ENCODE results near the gene FUCA1. TPM values are rescaled to one million over a fixed set of nuclear protein-coding genes. Genes with fewer than 3 reads are reported as not detected.
"Not testable (repeated sequence)": the region's sequence is repeated elsewhere in the genome, so short reads cannot be mapped to it uniquely, and the experiment has no call there.

FUCA1 gene
- polyA plus RNA-seq, 3 donors: 24.2 to 97.7 (median 96.6) TPM

GRCh38 chr1:23854568-23854967 lies 13.5 kb downstream of the FUCA1 start:
- Mint-ChIP-seq H3K4me3 (no peak overlapping the region), H3K9me3 (peaks cover 0 to 4% (median 0%) of the 10 kb centered on the region in 7 donors), H3K27ac (no peak overlapping the region), H3K27me3 (ENCODE audit: low read depth in 3 of 3) (no peaks in the 10 kb centered on the region), H3K4me1 (no peaks in the 10 kb centered on the region), H3K36me3 (peaks cover 51 to 74% of the 10 kb centered on the region in 2 donors)
- Histone ChIP-seq H4K20me1 (ENCODE audit: insufficient read depth, low read length) (no peaks in the 10 kb centered on the region), H3K36me3 (replicated peaks in 1 of 2; ENCODE audit: control insufficient read depth in 1 of 2, insufficient read depth in 2 of 2, low read length in 2 of 2) (peaks cover 37 to 66% of the 10 kb centered on the region in 2 donors), H3K4me1 (ENCODE audit: control insufficient read depth in 1 of 2, insufficient read depth in 2 of 2, low read length in 2 of 2) (no peaks in the 10 kb centered on the region), H3K27me3 (ENCODE audit: control insufficient read depth in 2 of 2, insufficient read depth in 2 of 2, low read length in 2 of 2) (no peaks in the 10 kb centered on the region), H3K4me3 (replicated peaks in 1 of 3; ENCODE audit: low read depth in 2 of 3, low read length in 3 of 3) (no peak overlapping the region), H3K4me2 (replicated peaks; ENCODE audit: extremely low read depth, low read length, poor library complexity, severe bottlenecking) (no peak overlapping the region), H3K27ac (ENCODE audit: low read depth in 1 of 2, low read length in 2 of 2) (no peak overlapping the region), H3K9me3 (replicated peaks in 1 of 2; ENCODE audit: control insufficient read depth in 1 of 2, insufficient read depth in 1 of 2, low read length in 2 of 2) (no peaks in the 10 kb centered on the region), H2AFZ (ENCODE audit: insufficient read depth, low read depth, low read length, poor library complexity, severe bottlenecking) (no peak overlapping the region), H3K79me2 (ENCODE audit: insufficient read depth, low read length) (no peaks in the 10 kb centered on the region), H3K9ac (ENCODE audit: insufficient read depth, low read length, poor library complexity, severe bottlenecking) (no peak overlapping the region)
- no peak for DNase-seq
- intact Hi-C loops (cut with micrococcal nuclease): no loop called here
- no peak for TF ChIP-seq CTCF (IDR thresholded peaks at IDR 0.05)
- WGBS (ENCODE audit: insufficient coverage): no CpG with 5 or more reads among the region's 2 CpGs

- peaks cover 31 to 66% of the 10 kb centered on the region in 2 donors for H3K36me3 ChIP-seq (replicated peaks in 1 of 2; ENCODE audit: control insufficient read depth in 1 of 2, insufficient read depth in 2 of 2, low read length in 2 of 2)
- H2AFZ ChIP-seq (ENCODE audit: insufficient read depth, low read depth, low read length, poor library complexity, severe bottlenecking); H3K4me3 Mint-ChIP-seq; H3K79me2 ChIP-seq (ENCODE audit: insufficient read depth, low read length); DNase-seq; H3K4me1 Mint-ChIP-seq; H4K20me1 ChIP-seq (ENCODE audit: insufficient read depth, low read length); intact Hi-C loops (cut with micrococcal nuclease); H3K4me2 ChIP-seq (replicated peaks; ENCODE audit: extremely low read depth, low read length, poor library complexity, severe bottlenecking); H3K4me1 ChIP-seq (ENCODE audit: control insufficient read depth in 1 of 2, insufficient read depth in 2 of 2, low read length in 2 of 2); H3K4me3 ChIP-seq (replicated peaks in 1 of 3; ENCODE audit: low read depth in 2 of 3, low read length in 3 of 3); H3K9me3 ChIP-seq (replicated peaks in 1 of 2; ENCODE audit: control insufficient read depth in 1 of 2, insufficient read depth in 1 of 2, low read length in 2 of 2); H3K27me3 Mint-ChIP-seq (ENCODE audit: low read depth in 3 of 3); H3K9me3 Mint-ChIP-seq; H3K9ac ChIP-seq (ENCODE audit: insufficient read depth, low read length, poor library complexity, severe bottlenecking); H3K27ac ChIP-seq (ENCODE audit: low read depth in 1 of 2, low read length in 2 of 2); H3K27ac Mint-ChIP-seq; H3K27me3 ChIP-seq (ENCODE audit: control insufficient read depth in 2 of 2, insufficient read depth in 2 of 2, low read length in 2 of 2): not testable (repeated sequence)
- H3K36me3 Mint-ChIP-seq: peaks cover 50 to 72% of the 10 kb centered on the region in 2 donors
- WGBS (ENCODE audit: insufficient coverage): no CpG with 5 or more reads among the region's 34 CpGs
These were observed 15.0 kb downstream of the FUCA1 start for GRCh38 chr1:23853124-23853523.

GRCh38 chr1:23851406-23851805 lies 16.7 kb downstream of the FUCA1 start:
- H3K27me3 ChIP-seq (ENCODE audit: control insufficient read depth in 2 of 2, insufficient read depth in 2 of 2, low read length in 2 of 2); intact Hi-C loops (cut with micrococcal nuclease); H3K4me1 ChIP-seq (ENCODE audit: control insufficient read depth in 1 of 2, insufficient read depth in 2 of 2, low read length in 2 of 2); H2AFZ ChIP-seq (ENCODE audit: insufficient read depth, low read depth, low read length, poor library complexity, severe bottlenecking); H3K27ac ChIP-seq (ENCODE audit: low read depth in 1 of 2, low read length in 2 of 2); DNase-seq; H4K20me1 ChIP-seq (ENCODE audit: insufficient read depth, low read length); H3K9me3 ChIP-seq (replicated peaks in 1 of 2; ENCODE audit: control insufficient read depth in 1 of 2, insufficient read depth in 1 of 2, low read length in 2 of 2); H3K27me3 Mint-ChIP-seq (ENCODE audit: low read depth in 3 of 3); H3K27ac Mint-ChIP-seq; H3K4me3 Mint-ChIP-seq; H3K4me1 Mint-ChIP-seq; H3K9ac ChIP-seq (ENCODE audit: insufficient read depth, low read length, poor library complexity, severe bottlenecking); H3K4me3 ChIP-seq (replicated peaks in 1 of 3; ENCODE audit: low read depth in 2 of 3, low read length in 3 of 3); H3K79me2 ChIP-seq (ENCODE audit: insufficient read depth, low read length); H3K4me2 ChIP-seq (replicated peaks; ENCODE audit: extremely low read depth, low read length, poor library complexity, severe bottlenecking): not testable (repeated sequence)
- peaks cover 54 to 72% of the 10 kb centered on the region in 2 donors for H3K36me3 Mint-ChIP-seq
- H3K36me3 ChIP-seq (replicated peaks in 1 of 2; ENCODE audit: control insufficient read depth in 1 of 2, insufficient read depth in 2 of 2, low read length in 2 of 2): peaks cover 39 to 66% of the 10 kb centered on the region in 2 donors
- H3K9me3 Mint-ChIP-seq: peaks cover 5 to 20% (median 10%) of the 10 kb centered on the region in 7 donors

All from CD14-positive monocyte (primary cell).